Measurements from ENCODE around the gene LDLRAD2.

GRCh38 chr1:21869620-21870121 is 57.6 kb downstream of the LDLRAD2 start:
- TF ChIP-seq, protein P1, sequence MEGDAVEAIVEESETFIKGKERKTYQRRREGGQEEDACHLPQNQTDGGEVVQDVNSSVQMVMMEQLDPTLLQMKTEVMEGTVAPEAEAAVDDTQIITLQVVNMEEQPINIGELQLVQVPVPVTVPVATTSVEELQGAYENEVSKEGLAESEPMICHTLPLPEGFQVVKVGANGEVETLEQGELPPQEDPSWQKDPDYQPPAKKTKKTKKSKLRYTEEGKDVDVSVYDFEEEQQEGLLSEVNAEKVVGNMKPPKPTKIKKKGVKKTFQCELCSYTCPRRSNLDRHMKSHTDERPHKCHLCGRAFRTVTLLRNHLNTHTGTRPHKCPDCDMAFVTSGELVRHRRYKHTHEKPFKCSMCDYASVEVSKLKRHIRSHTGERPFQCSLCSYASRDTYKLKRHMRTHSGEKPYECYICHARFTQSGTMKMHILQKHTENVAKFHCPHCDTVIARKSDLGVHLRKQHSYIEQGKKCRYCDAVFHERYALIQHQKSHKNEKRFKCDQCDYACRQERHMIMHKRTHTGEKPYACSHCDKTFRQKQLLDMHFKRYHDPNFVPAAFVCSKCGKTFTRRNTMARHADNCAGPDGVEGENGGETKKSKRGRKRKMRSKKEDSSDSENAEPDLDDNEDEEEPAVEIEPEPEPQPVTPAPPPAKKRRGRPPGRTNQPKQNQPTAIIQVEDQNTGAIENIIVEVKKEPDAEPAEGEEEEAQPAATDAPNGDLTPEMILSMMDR (IDR thresholded peaks at IDR 0.05): no peak
- TF ChIP-seq POLR2A (IDR thresholded peaks at IDR 0.05): no peak
